ENCODE measurements around the gene HGFAC.

HGFAC gene

DNA sequence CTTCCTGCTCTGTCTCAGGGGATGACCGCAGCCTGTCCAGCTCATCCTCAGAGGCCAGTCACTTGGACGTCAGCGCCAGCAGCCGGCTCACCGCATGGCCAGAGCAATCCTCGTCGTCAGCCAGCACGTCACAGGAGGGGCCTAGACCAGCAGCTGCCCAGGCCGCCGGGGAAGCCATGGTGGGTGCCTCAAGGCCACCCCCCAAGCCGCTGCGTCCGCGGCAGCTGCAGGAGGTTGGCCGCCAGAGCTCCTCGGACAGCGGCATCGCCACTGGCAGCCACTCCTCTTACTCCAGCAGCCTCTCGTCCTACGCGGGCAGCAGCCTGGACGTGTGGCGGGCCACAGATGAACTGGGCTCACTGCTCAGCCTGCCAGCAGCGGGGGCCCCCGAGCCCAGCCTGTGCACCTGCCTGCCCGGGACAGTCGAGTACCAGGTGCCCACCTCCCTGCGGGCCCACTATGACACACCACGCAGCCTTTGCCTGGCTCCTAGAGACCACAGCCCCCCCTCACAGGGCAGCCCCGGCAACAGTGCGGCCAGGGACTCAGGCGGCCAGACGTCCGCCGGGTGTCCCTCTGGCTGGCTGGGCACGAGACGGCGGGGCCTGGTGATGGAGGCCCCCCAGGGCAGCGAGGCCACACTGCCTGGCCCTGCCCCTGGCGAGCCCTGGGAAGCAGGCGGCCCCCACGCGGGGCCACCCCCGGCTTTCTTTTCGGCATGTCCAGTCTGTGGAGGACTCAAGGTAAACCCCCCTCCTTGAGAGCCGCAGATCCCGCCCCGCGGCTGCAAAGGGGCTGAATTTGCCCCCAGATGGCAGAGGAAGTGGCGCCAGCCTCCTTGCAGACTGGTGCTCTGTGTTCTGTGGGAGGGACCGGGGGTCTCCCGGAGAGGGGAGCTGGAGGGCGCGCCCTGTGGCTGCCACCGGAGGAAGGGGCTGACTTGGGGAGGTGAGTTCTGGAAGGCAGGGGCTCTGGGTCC is 51.3 kb downstream of the HGFAC start:
- DNase-seq = no peak

DNA sequence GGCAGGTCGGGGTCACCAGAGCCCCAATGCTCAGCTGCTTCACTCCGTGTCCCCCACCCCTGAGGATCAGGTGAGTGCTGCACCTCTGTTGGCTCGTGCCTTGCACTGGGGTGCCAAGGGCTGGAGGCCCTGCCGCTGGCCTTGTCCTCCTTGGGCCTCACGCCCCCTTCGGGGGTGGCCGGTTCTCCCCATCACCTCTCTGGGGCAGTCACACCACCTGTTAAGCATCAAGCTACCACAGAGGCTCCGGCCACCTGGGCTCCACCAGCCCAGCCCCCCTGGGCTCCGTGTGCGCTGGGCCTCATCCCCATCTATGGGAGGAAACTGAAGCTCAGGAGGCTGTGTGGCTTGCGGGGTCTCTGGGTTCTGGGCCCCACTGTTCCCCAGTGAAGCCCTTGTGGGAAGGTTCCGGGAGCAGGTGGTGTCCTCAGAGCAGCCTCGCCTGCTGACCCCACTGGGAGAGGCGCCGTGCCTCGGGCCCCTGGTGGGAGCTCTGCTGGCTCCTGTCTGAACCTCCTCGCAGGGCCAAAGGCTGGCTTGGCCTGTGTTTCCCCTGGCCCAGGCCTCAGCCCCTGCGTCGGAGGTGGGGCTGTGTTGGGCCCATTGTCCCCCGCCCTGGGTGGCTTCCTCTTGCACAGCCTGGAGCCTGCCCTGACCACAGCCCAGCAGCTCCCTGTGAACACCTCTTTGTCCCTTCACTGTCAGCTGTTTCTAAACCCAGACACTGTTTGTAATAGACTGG is 52.1 kb downstream of the HGFAC start:
- no peak for DNase-seq

DNA sequence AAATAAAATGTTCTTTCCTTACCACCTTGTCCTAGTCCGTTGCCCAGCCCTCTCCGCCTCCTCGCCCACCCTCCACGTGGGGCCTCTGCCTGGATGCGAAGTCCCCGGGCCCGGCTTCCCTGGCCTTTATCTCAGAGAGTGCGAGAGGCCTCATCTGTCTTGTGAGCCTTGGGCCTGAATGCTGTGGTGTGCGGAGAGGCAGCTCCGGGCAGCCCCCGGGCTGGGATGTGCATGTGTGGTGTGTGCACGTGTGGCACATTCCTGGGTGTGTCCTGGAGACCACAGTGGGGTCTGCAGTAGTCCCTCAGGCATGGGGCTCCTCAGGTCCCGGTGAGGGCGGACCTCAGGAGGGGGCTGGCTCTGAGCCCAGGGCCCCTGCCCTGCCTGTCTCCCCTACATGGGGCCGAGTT is 52.7 kb downstream of the HGFAC start:
- no peak for DNase-seq

DNA sequence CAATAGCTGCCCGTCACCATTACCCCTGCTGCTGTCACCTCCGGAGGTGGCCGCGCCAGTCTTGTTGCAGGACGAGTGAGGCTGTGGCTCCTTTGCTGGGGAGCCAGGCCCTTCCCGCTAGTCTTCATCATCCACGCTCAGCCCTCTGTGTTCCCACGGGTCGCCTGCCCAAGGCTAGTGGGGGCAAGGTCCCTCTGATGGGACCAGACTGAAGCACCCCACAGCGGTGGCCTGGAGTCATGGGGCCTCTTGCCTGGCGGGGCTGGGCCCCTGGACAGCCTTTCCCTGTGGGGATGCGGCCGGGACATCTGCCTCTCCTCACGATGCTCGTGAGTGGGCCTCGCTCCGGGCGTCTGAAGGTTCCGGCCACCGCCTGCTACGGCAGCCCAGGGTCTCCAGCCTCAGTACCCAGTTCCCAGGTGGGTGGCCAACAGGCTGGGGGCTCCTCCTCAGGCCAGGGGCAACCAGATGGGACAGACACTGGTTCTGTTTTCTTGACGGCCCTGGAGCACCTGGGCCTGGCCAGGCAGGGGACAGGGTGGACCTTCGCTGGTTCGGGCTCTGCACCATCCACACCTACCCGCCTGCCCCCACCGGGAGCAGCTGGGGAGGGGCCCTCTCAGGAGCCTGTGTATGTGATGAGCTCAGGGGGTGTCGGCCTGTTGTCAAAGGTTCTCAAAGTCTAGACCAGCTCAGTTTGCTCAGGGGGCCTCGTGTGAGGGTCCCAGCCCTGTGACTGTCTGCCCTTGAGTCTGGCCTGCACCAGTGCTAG is 53.6 kb downstream of the HGFAC start:
- no peak for DNase-seq

DNA sequence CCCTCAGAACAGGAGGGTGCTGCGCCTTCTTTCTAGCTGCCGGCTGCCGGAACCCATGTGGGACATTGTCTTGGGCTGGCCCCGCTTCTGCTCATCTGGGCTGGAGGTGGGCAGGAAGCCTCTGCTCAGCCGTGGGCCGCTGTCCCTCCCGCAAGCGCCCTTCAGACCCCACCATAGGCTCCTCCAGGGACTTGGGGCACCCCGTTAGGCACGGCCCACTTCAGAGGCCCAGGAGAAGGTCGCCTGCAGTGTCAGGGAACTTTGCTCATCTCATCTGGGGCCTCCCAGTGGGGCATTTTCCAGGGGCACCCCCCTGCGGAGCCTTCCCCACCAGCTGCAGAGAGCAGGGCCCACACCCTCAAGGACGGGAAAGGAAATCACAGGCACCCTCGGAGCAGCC is 54.3 kb downstream of the HGFAC start:
- DNase-seq = no peak

DNA sequence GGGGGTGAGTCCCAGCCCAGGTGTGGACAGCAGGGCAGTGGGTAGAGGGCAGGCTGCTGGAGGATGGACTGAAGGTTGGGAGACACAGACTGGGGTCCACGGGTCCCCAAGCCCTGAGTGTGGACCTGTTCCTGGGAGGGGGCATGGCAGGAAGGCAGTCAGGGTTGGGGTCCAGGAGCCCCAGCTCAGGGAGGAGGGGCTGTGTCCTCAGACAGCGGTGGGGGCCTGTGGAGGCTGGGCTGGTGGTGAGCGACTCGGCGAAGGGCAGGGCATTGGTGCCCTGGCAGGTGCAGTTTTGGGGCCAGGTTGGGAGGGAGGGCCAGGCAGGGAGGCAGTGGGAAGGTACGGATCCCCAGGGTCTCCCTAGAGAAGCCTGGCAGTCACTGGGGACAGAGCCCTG is 55.3 kb downstream of the HGFAC start:
- no peak for DNase-seq

DNA sequence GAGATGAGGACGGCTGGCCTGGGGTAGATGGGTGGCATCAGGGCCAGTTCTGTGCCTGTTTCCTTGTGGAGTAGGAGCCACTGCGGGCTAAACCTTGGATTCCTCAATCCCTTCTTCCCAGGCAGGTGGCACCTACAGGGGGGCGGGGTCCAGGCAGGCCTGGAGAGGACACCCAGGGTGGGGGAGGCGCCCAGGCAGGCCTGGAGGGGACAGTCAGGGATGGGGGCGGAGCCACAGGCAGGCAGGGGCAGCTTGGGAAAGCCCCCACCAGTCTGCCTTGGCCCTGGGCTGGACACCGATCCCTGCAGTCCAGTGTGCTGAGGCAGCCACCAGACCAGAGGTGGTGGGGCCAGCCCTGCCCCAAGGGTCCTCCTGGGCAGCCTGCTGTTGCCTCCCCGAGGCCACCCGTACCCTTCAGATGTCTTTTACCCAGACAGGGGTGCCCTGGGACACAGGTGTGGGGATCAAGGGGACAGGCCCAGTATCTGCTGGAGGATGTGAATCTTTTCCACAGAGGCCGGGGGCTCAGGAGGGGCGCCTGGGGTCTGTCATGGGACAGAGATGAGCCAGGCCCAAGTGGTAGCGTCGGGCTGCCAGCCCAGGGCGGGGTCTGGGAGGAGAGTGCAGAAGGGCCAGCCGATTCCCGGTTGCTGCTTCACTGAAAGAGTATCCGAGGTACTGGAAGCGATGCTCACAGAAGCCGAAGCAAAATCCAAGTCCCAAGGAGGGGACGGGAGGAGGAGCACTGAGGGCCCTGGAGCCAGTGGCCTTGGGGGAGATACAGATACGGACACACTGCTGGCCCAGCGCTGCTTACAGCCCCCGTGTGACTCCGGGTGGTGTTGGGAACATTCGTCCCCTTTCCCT is 56.0 kb downstream of the HGFAC start:
- DNase-seq = no peak

DNA sequence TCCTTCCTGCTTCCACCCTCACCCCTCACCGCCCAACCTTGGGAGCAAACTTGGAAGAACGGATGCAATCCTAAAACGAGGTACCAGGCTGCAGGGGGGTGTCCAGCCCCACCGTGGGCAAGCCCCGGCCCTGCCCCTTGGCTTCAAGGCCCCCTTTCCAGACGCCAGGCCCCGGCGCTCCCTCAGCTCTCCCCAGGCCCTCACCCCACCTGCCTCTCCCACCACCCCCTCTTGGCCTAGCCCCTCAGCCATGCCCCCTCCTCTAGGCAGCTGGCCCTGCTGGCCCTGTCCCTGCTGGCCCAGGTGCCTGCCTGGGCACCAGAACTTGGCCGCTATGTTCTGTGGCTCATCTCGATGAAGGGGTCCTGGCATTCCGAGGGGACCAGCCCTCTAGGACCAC is 56.6 kb downstream of the HGFAC start:
- DNase-seq = no peak
